ENCODE data around the gene PXDN.
"Not testable (repeated sequence)": the region's sequence is repeated elsewhere in the genome, so short reads cannot be mapped to it uniquely, and the experiment has no call there.

Gene PXDN

GRCh38 chr2:1772471-1773267 is 28.4 kb upstream of the PXDN start:
- DNase-seq (ENCODE audit: insufficient read length) (no peak), FAIRE-seq (no peak)
- TF ChIP-seq POLR2AphosphoS5 (IDR thresholded peaks at IDR 0.05; ENCODE audit: low read depth, low read length) (no peak), TAF1 (IDR thresholded peaks at IDR 0.05; ENCODE audit: borderline replicate concordance, low read depth, low read length) (no peak), POLR2A (IDR thresholded peaks at IDR 0.05; ENCODE audit: low read depth, low read length) (no peak)

DNA sequence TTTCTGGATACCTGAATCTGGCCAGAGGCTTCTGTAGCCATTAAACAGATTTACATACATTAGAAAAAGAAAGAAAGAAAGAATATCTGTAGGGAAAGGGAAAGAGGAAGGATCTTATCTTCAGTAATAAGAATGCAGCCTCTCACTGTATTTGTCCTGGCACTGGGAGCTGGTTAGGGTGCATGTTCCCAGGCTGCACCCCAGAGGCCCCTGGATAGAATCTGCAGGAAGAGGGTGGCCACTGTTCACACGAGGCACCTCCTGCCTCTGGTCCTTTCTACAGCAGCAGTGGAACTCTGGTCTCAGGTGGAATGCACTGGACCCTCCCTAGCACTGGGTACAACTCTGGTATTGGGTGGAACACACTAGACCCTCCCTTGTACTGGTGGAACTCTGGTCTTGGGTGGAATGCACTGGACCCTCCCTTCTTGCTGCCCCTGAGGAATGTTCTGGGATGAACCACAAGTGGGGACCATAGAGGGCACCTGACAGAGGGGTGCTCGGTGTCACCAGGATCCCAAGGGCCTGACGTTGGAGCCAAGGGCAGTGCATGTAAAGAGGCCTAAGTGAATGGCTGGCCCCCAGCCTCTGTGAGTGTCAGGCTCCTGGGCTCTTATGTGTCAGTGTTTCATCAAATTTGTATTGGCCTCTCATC is 27.4 kb upstream of the PXDN start:
- no peak for TF ChIP-seq POLR2AphosphoS5 (IDR thresholded peaks at IDR 0.05; ENCODE audit: low read depth, low read length)
- TF ChIP-seq POLR2A (IDR thresholded peaks at IDR 0.05; ENCODE audit: low read depth, low read length), result no peak
- TF ChIP-seq TAF1 (IDR thresholded peaks at IDR 0.05; ENCODE audit: borderline replicate concordance, low read depth, low read length), result no peak
- DNase-seq (ENCODE audit: insufficient read length), result no peak
- FAIRE-seq, result no peak

GRCh38 chr2:1770566-1771380 is 26.5 kb upstream of the PXDN start:
- TF ChIP-seq POLR2AphosphoS5 (IDR thresholded peaks at IDR 0.05; ENCODE audit: low read depth, low read length) (no peak), TAF1 (IDR thresholded peaks at IDR 0.05; ENCODE audit: borderline replicate concordance, low read depth, low read length) (no peak), POLR2A (IDR thresholded peaks at IDR 0.05; ENCODE audit: low read depth, low read length) (no peak)
- FAIRE-seq, result no peak
- no peak for DNase-seq (ENCODE audit: insufficient read length)

DNA sequence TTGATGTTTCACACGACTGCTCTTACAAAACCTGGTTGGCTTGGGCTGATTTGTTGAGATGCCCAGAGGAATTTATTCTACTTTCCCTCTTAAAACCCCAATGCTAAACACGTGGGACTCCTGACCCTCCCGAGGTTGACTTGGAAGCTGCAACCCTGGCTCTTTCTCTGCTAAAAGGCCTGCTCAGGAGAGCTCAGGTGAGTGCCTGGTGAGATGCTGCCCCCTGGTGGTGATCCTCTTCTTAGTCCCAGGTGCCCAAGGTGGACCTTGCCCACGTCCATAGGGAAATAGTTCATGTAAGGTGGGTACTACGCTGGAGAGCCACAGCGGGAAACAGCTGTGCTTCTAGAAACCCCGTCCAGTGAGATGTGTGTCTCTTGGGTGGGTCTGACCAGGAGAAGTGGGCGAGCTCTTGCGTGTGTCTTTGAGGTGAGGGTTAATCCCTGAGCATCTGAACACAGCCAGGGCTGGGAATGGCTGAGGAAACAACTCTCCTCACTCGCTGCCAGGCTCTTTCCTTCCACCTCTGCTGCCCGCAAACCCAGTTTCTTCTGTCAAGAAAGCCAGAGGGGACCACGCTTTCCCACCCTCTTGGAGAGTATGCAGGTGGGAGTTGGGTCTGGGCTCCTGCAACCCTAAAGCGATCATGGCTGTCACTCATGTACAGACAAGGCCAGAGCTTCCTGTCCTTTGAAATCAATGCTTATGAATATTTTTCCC is 25.5 kb upstream of the PXDN start:
- FAIRE-seq (no peak), DNase-seq (ENCODE audit: insufficient read length) (peak; percentile 59)
- TF ChIP-seq POLR2AphosphoS5 (IDR thresholded peaks at IDR 0.05; ENCODE audit: low read depth, low read length), result no peak
- no peak for TF ChIP-seq POLR2A (IDR thresholded peaks at IDR 0.05; ENCODE audit: low read depth, low read length)
- no peak for TF ChIP-seq TAF1 (IDR thresholded peaks at IDR 0.05; ENCODE audit: borderline replicate concordance, low read depth, low read length)

- no peak for DNase-seq (ENCODE audit: insufficient read length)
- FAIRE-seq, result no peak
- no peak for TF ChIP-seq TAF1 (IDR thresholded peaks at IDR 0.05; ENCODE audit: borderline replicate concordance, low read depth, low read length)
- TF ChIP-seq POLR2A (IDR thresholded peaks at IDR 0.05; ENCODE audit: low read depth, low read length), result no peak
- TF ChIP-seq POLR2AphosphoS5 (IDR thresholded peaks at IDR 0.05; ENCODE audit: low read depth, low read length), result no peak
These were observed 23.8 kb upstream of the PXDN start for GRCh38 chr2:1767939-1768691.

GRCh38 chr2:1766851-1767811 is 22.8 kb upstream of the PXDN start:
- FAIRE-seq (no peak), DNase-seq (ENCODE audit: insufficient read length) (no peak)
- TF ChIP-seq POLR2A (IDR thresholded peaks at IDR 0.05; ENCODE audit: low read depth, low read length) (no peak), POLR2AphosphoS5 (IDR thresholded peaks at IDR 0.05; ENCODE audit: low read depth, low read length) (no peak), TAF1 (IDR thresholded peaks at IDR 0.05; ENCODE audit: borderline replicate concordance, low read depth, low read length) (no peak)

DNA sequence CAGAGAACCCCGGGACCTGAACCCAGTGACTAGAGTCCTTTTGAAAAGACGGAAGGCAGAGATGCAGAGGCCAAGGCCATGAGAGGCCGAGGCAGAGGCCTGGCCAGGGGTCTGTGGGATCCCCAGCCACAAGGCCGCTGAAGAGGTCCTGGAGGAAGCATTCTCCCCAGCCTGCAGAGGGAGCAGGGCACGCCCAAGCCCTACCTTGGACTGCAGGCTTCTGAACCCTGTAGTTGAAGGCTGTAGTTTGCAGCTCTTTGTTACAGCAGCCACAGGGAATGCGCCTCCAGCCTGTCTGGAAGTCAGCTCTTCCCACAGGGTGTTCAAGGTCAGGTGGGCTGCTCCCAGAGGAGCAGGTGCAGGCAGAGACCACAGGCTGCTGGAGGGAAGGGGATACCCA is 22.1 kb upstream of the PXDN start:
- no peak for FAIRE-seq

GRCh38 chr2:1765201-1765600 is 20.9 kb upstream of the PXDN start:
- not testable (repeated sequence) for DNase-seq (ENCODE audit: insufficient read length); FAIRE-seq

More for the DNA sequence above, 22.1 kb upstream of the PXDN start:
- no peak for DNase-seq (ENCODE audit: insufficient read length)
- TF ChIP-seq TAF1 (IDR thresholded peaks at IDR 0.05; ENCODE audit: borderline replicate concordance, low read depth, low read length) (no peak), POLR2A (IDR thresholded peaks at IDR 0.05; ENCODE audit: low read depth, low read length) (no peak)

DNA sequence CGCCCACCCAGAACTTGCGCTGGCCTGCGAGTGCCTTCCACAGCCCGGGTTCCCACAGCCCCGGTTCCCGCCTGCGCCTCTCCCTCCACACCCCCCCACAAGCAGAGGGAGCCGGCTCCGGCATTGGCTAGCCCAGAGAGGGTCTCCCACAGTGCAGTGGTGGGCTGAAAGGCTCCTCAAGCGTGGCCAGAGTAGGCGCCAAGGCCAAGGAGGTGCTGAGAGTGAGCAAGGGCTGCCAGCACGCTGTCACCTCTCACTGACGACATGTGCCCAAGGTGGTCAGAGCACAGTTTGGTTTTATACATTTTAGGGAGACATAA is 15.3 kb upstream of the PXDN start:
- TF ChIP-seq POLR2AphosphoS5 (IDR thresholded peaks at IDR 0.05; ENCODE audit: low read depth, low read length) (no peak), POLR2A (IDR thresholded peaks at IDR 0.05; ENCODE audit: low read depth, low read length) (no peak), TAF1 (IDR thresholded peaks at IDR 0.05; ENCODE audit: borderline replicate concordance, low read depth, low read length) (no peak)
- FAIRE-seq, result no peak
- DNase-seq (ENCODE audit: insufficient read length), result no peak

Data from GM12892 (cell line).